GM12878 (cell line): Measurements from ENCODE around the gene TMED1. TPM values are rescaled to one million over a fixed set of nuclear protein-coding genes. Genes with fewer than 3 reads are reported as not detected.

ENCODE experiments used
- ATAC-seq: fragments of 200-7000 bp; cut with Tn5 transposase; 3 replicates; pipeline ENCODE4 v1.9.1; 2020; ENCODE audit warnings: mild to moderate bottlenecking, moderate library complexity
- BruUV-seq: library from RNA; stranded (reverse); fragments of 400-500 nt; replicated peaks from 2 replicates; lab custom pipeline; 2021; lab: Mats Ljungman, UMichigan
- CTCF ChIA-PET: fragments of 300-600 bp; sonication (Branson Sonifier 250); formaldehyde crosslinking; extraction: SDS; loops from one replicate; lab custom pipeline; 2021; ENCODE audit warnings: inconsistent platforms; lab: Yijun Ruan, JAX
- POLR2A ChIA-PET: fragments of 350-600 bp; formaldehyde crosslinking; extraction: SDS; loops from one replicate; lab custom pipeline; 2021; ENCODE audit warnings: inconsistent platforms; lab: Charles Lee
- RAD21 ChIA-PET: fragments of 300-600 bp; sonication (Branson Sonifier 250); formaldehyde crosslinking; loops from one replicate; lab custom pipeline; 2023; ENCODE audit warnings: antibody characterized with exemption; ENCODE audit not compliant: unreplicated experiment; lab: Charles Lee
- SMC1A ChIA-PET: fragments of 300-600 bp; sonication (Branson Sonifier 250); formaldehyde crosslinking; loops from one replicate; lab custom pipeline; 2023; ENCODE audit not compliant: unreplicated experiment, uncharacterized antibody; lab: Charles Lee
- DNase-seq: peaks from one replicate; pipeline ENCODE4 v3.0.0-alpha.2; 2011; ENCODE audit warnings: low read depth, low spot score
- FAIRE-seq: peaks from 3 replicates; lab custom pipeline; 2011; peaks lifted over from hg19 to GRCh38; lab: Jason Lieb, UNC
- H2AFZ ChIP-seq: 2 replicates; pipeline ENCODE4 v1.6.0; 2011; ENCODE audit warnings: low read depth, low read length, control low read depth; ENCODE audit not compliant: control insufficient read depth
- H3K27ac ChIP-seq: 2 replicates; pipeline ENCODE4 v1.5.1; 2011; ENCODE audit warnings: control low read depth; ENCODE audit not compliant: control insufficient read depth, insufficient read depth
- H3K27me3 ChIP-seq, 2 experiments: replicated peaks in 1 of 2; 2 replicates each; pipeline versions ENCODE4 v1.6.0 to v1.6.1; 2011; ENCODE audit warnings: low read length in 1 of 2; ENCODE audit not compliant: control insufficient read depth in 2 of 2, insufficient read depth in 2 of 2
- H3K36me3 ChIP-seq, 2 experiments: 2 replicates each; pipeline ENCODE4 v1.5.1; 2011; ENCODE audit warnings: low read length in 1 of 2; ENCODE audit not compliant: control insufficient read depth in 2 of 2, insufficient read depth in 2 of 2
- H3K4me1 ChIP-seq: 2 replicates; pipeline ENCODE4 v1.6.1; 2011; ENCODE audit warnings: mild to moderate bottlenecking, low read length, moderate library complexity, mixed read lengths; ENCODE audit not compliant: control insufficient read depth, insufficient read depth
- H3K4me2 ChIP-seq: 2 replicates; pipeline ENCODE4 v1.6.0; 2011; ENCODE audit warnings: control low read depth; ENCODE audit not compliant: control insufficient read depth, insufficient read depth
- H3K4me3 ChIP-seq: fragments of 200-600 bp; sonication (generic); 2 replicates; pipeline ENCODE4 v1.5.1; 2016
- H3K79me2 ChIP-seq: 2 replicates; pipeline ENCODE4 v1.6.0; 2011; ENCODE audit warnings: low read length; ENCODE audit not compliant: control insufficient read depth, insufficient read depth
- H3K9ac ChIP-seq: 2 replicates; pipeline ENCODE4 v1.8.0; 2011; ENCODE audit warnings: low read length, control low read depth, mixed read lengths; ENCODE audit not compliant: control insufficient read depth, insufficient read depth
- H3K9me3 ChIP-seq: replicated peaks from 3 replicates; pipeline ENCODE4 v1.5.1; 2011; ENCODE audit warnings: mild to moderate bottlenecking, low read length; ENCODE audit not compliant: control insufficient read depth, insufficient read depth
- H4K20me1 ChIP-seq: 2 replicates; pipeline ENCODE4 v1.6.0; 2011; ENCODE audit not compliant: control insufficient read depth, insufficient read depth
- ATF3 ChIP-seq: IDR thresholded peaks from 2 replicates; pipeline ENCODE4 v1.6.1; 2011; ENCODE audit warnings: low read depth, mild to moderate bottlenecking, low read length, moderate library complexity, borderline replicate concordance; ENCODE audit errors: extremely low read depth
- CBX5 ChIP-seq: sonication (generic); IDR thresholded peaks from 2 replicates; pipeline ENCODE4 v1.6.1; 2016; ENCODE audit warnings: low read depth, moderate library complexity, mild to moderate bottlenecking, inconsistent platforms
- CEBPB ChIP-seq, 2 experiments: fragments of 150-350 bp in 1 of 2; IDR thresholded peaks; 2 replicates each; pipeline ENCODE4 v1.6.1; 2012 to 2014; ENCODE audit warnings: low read depth in 2 of 2, low read length in 2 of 2, borderline replicate concordance in 1 of 2, inconsistent platforms in 1 of 2
- CHD2 ChIP-seq: IDR thresholded peaks from 2 replicates; pipeline ENCODE4 v1.6.1; 2011; ENCODE audit warnings: low read depth, low read length, improper control_type of control experiment, borderline replicate concordance
- HCFC1 ChIP-seq: fragments of 150-350 bp; IDR thresholded peaks from 2 replicates; pipeline ENCODE4 v1.6.1; 2014; ENCODE audit warnings: low read length
- IRF5 ChIP-seq: fragments of 450-650 bp; IDR thresholded peaks from 2 replicates; pipeline ENCODE4 v1.6.1; 2017; ENCODE audit warnings: borderline replicate concordance
- MEF2A ChIP-seq: IDR thresholded peaks from 2 replicates; pipeline ENCODE4 v1.6.1; 2011; ENCODE audit warnings: low read depth, mild to moderate bottlenecking, low read length, moderate library complexity; ENCODE audit not compliant: insufficient read depth
- NRF1 ChIP-seq: conservative IDR thresholded peaks from 2 replicates; pipeline ENCODE4 v1.6.1; 2011; ENCODE audit warnings: mild to moderate bottlenecking, low read depth, low read length, improper control_type of control experiment
- POLR2A ChIP-seq: IDR thresholded peaks from 2 replicates; pipeline ENCODE4 v1.6.1; 2011; ENCODE audit warnings: low read depth, mild to moderate bottlenecking, low read length
- POLR2AphosphoS2 ChIP-seq: IDR thresholded peaks from 2 replicates; pipeline ENCODE4 v1.6.1; 2011; ENCODE audit warnings: low read depth, mild to moderate bottlenecking, low read length, improper control_type of control experiment, moderate library complexity
- SMC3 ChIP-seq: IDR thresholded peaks from 2 replicates; pipeline ENCODE4 v1.6.1; 2011; ENCODE audit warnings: low read length, improper control_type of control experiment, borderline replicate concordance
- ZNF217 ChIP-seq: fragments of 450-650 bp; IDR thresholded peaks from 2 replicates; pipeline ENCODE4 v1.6.1; 2017; ENCODE audit warnings: antibody characterized with exemption, mild to moderate bottlenecking
- ZNF274 ChIP-seq: IDR thresholded peaks from one replicate; pipeline ENCODE4 v1.8.0; 2011; ENCODE audit not compliant: insufficient read length, insufficient read depth
- WGBS: methylation state at CpG from one replicate; pipeline ENCODE4 v1.1.6; 2016; ENCODE audit warnings: low lambda C conversion rate; ENCODE audit not compliant: insufficient replicate concordance, insufficient coverage; ENCODE audit errors: missing lambda C conversion rate; 5-methylcytosine and 5-hydroxymethylcytosine counted together
- in situ Hi-C: fragments of 300-500 bp; cut with MboI; formaldehyde crosslinking; loops from 9 replicates; pipeline ENCODE4 v1.14.3; 2018; ENCODE audit warnings: mixed read lengths
- intact Hi-C: fragments of 100-400 bp; cut with micrococcal nuclease; formaldehyde crosslinking; loops from one replicate; pipeline ENCODE4 v1.14.2; 2022; ENCODE audit not compliant: unreplicated experiment
- polyA plus RNA-seq, 11 experiments: library from polyadenylated mRNA; depleted of rRNA in 4 of 11; unstranded in 6 of 11; stranded (reverse) in 5 of 11; fragments of >200 nt; fragmentation: Nextera tagmentation in 4 of 11; fragmentation: Illumina TruSeq in 1 of 11; extraction: Ambion mirVana in 4 of 11; extraction: Trizol in 1 of 11; gene quantifications; 1 replicate in 1 of 11; 2 replicates in 10 of 11; pipeline versions ENCODE4 v1.2.1 to v1.2.3, GENCODE V29; 2011 to 2016; ENCODE audit warnings: inconsistent platforms in 2 of 11, missing spikeins in 2 of 11, low read depth in 1 of 11
- total RNA-seq, 4 experiments: library from RNA; depleted of rRNA in 3 of 4; stranded (reverse); fragments of >200 nt in 3 of 4; fragmentation: Illumina TruSeq in 1 of 4; extraction: Trizol in 1 of 4; gene quantifications; 2 replicates each; pipeline versions ENCODE4 v1.2.1 to v1.2.3, GENCODE V29; 2013 to 2021
- TF ChIP-seq, protein P1 (sequence below): IDR thresholded peaks from 2 replicates; pipeline ENCODE4 v1.6.1; 2011; ENCODE audit warnings: low read depth, low read length, improper control_type of control experiment, borderline replicate concordance
- TF ChIP-seq, protein P2 (sequence below): IDR thresholded peaks from 2 replicates; pipeline ENCODE4 v1.6.1; 2011; ENCODE audit warnings: borderline replicate concordance, low read depth, mild to moderate bottlenecking, moderate library complexity, low read length; ENCODE audit not compliant: insufficient read depth, poor library complexity, severe bottlenecking

Gene TMED1
- total and polyA plus RNA-seq, 10 of the 15 experiments (the other 5 are each of a cell fraction or from before 2014, with no cell fraction given) = 0.60 to 23.1 (median 12.3) TPM

DNA sequence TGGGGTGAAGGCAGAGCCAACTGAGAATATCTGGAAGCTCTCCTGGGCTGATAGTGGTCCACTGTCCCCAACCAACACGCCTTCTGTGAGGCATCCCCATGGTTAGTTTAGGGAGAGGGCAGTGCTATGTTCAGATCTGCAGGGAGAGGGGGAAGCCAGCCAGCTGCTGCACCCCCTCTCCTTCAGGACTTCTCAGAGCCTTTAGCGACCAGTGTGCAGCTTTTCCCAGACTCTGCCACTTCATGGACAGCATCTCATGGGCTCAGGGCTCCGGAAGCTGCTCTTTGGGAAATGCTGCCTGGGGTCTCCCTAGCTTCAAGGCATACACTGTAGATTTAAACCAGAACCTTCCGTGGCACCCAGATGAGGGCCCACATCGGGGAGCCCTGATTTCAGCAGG, 33.5 kb downstream of the TMED1 start:
- WGBS = 97% methylated on average over 5 of the region's 5 CpGs
- ChIA-PET POLR2A (no interaction called here), SMC1A (no interaction called here), RAD21 (no interaction called here), CTCF (no interaction called here)
- no peak overlapping the region for H3K9ac ChIP-seq
- H3K9me3 ChIP-seq = no peaks in the 10 kb centered on the region
- H4K20me1 ChIP-seq = no peaks in the 10 kb centered on the region
- DNase-seq (no peak), FAIRE-seq (no peak), ATAC-seq (no peak)
- H3K79me2 ChIP-seq = no peaks in the 10 kb centered on the region
- intact Hi-C loops (no loop called here), in situ Hi-C loops (no loop called here)
- H3K4me2 ChIP-seq = no peak overlapping the region
- H2AFZ ChIP-seq = no peak overlapping the region
- H3K27me3 ChIP-seq = no peaks in the 10 kb centered on the region
- peaks cover 1% of the 10 kb centered on the region for H3K4me1 ChIP-seq
- BruUV-seq = no TSS peak
- peaks cover 5 to 18% of the 10 kb centered on the region in 2 experiments for H3K36me3 ChIP-seq
- TF ChIP-seq ZNF274 (no peak), ATF3 (no peak), POLR2AphosphoS2 (no peak), CBX5 (no peak), CEBPB (IDR thresholded peaks at IDR 0.05; ENCODE audit: borderline replicate concordance in 1 of 2, low read depth in 2 of 2, low read length in 2 of 2) (no peak), POLR2A (peak; percentile 29; the same call in 1 of the 2 replicates)
- no peak overlapping the region for H3K27ac ChIP-seq
- no peak overlapping the region for H3K4me3 ChIP-seq

DNA sequence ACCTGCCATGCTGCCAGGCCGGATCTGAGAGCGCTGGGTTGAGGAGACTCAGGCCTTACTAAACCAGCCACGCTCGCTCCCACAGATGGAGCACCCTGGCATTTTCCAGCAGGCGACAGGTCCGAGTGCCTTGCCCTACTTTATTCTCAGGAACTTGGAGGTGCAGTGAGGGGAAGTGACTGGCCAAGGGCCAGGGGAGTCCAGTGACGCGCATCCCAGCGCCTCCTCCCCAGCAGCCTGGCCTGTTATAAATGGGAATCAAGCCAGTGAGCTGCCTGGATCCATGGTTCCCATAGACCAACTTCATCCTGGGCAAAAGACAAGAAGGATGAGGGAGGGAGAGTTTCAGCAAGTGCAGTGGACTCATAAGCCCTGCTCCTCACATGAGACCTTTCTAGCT, 35.5 kb downstream of the TMED1 start:
- peaks cover 3% of the 10 kb centered on the region for H3K4me1 ChIP-seq
- no peaks in the 10 kb centered on the region for H3K27me3 ChIP-seq
- no peak overlapping the region for H3K4me3 ChIP-seq
- no peak overlapping the region for H3K9ac ChIP-seq
- RAD21 ChIA-PET = interaction anchor here (1.2 kb wide), 1 partner anchor 83 kb away, joined by 3 read pairs; the partner anchor contains the start of gene DNM2
- no peak overlapping the region for H2AFZ ChIP-seq
- SMC1A ChIA-PET = no interaction called here
- H3K4me2 ChIP-seq = no peak overlapping the region
- DNase-seq = no peak
- no peak for FAIRE-seq
- 97% methylated on average over 9 of the region's 9 CpGs for WGBS
- H3K79me2 ChIP-seq = no peaks in the 10 kb centered on the region
- POLR2A ChIA-PET = no interaction called here
- no TSS peak for BruUV-seq
- H3K9me3 ChIP-seq = no peaks in the 10 kb centered on the region
- no peak overlapping the region for H3K27ac ChIP-seq
- H3K36me3 ChIP-seq = peaks cover 16 to 27% of the 10 kb centered on the region in 2 experiments
- in situ Hi-C loops (no loop called here), intact Hi-C loops (no loop called here)
- no peak for ATAC-seq
- H4K20me1 ChIP-seq = no peaks in the 10 kb centered on the region
- CTCF ChIA-PET = interaction anchor here (1.2 kb wide), 1 partner anchor 64 kb away, joined by 5 read pairs; no protein-coding TSS in a partner anchor
- TF ChIP-seq ZNF217 (no peak), MEF2A (no peak), IRF5 (no peak), SMC3 (no peak), HCFC1 (no peak), CHD2 (no peak), NRF1 (no peak)
- TF ChIP-seq, protein P1, sequence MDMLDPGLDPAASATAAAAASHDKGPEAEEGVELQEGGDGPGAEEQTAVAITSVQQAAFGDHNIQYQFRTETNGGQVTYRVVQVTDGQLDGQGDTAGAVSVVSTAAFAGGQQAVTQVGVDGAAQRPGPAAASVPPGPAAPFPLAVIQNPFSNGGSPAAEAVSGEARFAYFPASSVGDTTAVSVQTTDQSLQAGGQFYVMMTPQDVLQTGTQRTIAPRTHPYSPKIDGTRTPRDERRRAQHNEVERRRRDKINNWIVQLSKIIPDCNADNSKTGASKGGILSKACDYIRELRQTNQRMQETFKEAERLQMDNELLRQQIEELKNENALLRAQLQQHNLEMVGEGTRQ = no peak
- TF ChIP-seq, protein P2, sequence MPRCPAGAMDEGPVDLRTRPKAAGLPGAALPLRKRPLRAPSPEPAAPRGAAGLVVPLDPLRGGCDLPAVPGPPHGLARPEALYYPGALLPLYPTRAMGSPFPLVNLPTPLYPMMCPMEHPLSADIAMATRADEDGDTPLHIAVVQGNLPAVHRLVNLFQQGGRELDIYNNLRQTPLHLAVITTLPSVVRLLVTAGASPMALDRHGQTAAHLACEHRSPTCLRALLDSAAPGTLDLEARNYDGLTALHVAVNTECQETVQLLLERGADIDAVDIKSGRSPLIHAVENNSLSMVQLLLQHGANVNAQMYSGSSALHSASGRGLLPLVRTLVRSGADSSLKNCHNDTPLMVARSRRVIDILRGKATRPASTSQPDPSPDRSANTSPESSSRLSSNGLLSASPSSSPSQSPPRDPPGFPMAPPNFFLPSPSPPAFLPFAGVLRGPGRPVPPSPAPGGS = no peak
